Ishikawa (cell line): Measurements from ENCODE around the gene KLHL33.

Experiments
- CEBPB ChIP-seq: IDR thresholded peaks from 2 replicates; pipeline ENCODE4 v1.6.1; 2012
- EP300 ChIP-seq: IDR thresholded peaks from 2 replicates; pipeline ENCODE4 v1.6.1; 2012; ENCODE audit warnings: borderline replicate concordance
- TAF1 ChIP-seq: IDR thresholded peaks from 2 replicates; pipeline ENCODE4 v1.6.1; 2012; ENCODE audit warnings: low read depth, mild to moderate bottlenecking
- TCF12 ChIP-seq: IDR thresholded peaks from 2 replicates; pipeline ENCODE4 v1.6.1; 2012; ENCODE audit warnings: low read depth
- TF ChIP-seq, protein P1 (sequence below): IDR thresholded peaks from 2 replicates; pipeline ENCODE4 v1.6.1; 2012

DNA sequence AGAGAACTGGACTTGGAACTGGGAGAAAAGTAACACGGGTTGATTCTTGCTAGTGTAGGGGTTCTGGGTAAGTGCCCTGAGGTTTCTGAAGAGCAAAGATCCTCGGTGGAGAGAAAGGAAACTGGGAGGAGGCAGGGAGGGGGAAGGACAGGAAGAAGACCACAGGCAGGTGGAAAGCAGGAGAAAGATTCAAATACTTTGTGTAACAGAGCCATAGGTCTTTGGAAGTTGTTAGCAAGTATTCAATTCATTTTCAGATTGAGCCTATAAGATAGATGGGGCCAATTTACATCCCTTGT is 34.6 kb upstream of the KLHL33 start:
- TF ChIP-seq TAF1 (no peak), EP300 (no peak), TCF12 (no peak), CEBPB (no peak)
- TF ChIP-seq, protein P1, sequence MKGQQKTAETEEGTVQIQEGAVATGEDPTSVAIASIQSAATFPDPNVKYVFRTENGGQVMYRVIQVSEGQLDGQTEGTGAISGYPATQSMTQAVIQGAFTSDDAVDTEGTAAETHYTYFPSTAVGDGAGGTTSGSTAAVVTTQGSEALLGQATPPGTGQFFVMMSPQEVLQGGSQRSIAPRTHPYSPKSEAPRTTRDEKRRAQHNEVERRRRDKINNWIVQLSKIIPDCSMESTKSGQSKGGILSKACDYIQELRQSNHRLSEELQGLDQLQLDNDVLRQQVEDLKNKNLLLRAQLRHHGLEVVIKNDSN: no peak
